Medulla oblongata (tissue), 1 donor: ENCODE data around the gene DNAAF1.
A peak's percentile ranks its signal among the peaks of the same experiment; 100 is the strongest.
"Not testable (repeated sequence)": the region's sequence is repeated elsewhere in the genome, so short reads cannot be mapped to it uniquely, and the experiment has no call there.

Experiments
- DNase-seq: peaks from one replicate; pipeline ENCODE4 v3.0.0-alpha.2; 2015; ENCODE audit errors: extremely low spot score

The DNAAF1 gene

DNA sequence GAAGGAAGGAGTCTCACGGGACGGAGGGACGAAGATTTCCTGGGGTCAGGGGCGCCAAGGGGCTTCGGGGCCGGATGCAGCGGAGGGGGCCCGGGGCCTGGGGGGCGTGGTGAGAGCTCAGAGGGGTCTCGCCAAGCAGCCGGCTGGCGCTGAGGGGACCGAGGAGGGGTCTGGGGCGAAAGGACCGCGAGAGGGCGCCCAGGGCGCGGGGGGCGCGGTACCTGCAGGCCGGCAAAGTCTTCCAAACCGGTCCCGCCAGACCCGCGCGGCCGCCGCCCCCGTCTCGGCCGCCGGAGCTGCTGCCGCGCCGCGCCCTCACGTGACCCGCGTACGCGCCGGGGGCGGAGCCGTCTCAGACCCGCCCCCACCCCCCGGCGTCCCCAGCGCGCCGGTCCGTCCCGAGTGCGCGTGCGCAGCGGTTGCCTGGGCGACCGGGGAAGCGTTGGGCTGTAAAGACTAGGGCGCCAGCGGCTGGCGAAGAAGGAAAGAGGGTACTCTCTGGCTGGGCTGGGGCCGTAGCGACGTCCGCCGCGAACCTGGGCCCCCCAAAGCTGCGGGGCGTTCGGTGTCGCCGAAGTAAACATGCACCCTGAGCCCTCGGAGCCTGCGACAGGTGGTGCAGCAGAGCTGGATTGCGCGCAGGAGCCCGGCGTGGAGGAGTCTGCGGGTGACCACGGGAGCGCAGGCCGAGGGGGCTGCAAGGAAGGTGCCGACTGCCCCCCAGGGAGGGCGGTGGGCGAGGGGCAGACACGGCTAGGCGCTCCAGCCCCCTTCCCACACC, at the start of gene DNAAF1, which contains the start of gene HSDL1:
Gene DNAAF1, plus strand, starts transcription at position 450 of the 781 bp plus-strand sequence. Its CDS starts 133 bp downstream, at position 583.
Gene HSDL1, minus strand, starts transcription at position 319 of the 781 bp plus-strand sequence. CDS start 13,856 bp downstream, outside the sequence.
- DNase-seq: peak; percentile 93

GRCh38 chr16:84095466-84095865, 49.6 kb upstream of the DNAAF1 start:
- DNase-seq: no peak

DNA sequence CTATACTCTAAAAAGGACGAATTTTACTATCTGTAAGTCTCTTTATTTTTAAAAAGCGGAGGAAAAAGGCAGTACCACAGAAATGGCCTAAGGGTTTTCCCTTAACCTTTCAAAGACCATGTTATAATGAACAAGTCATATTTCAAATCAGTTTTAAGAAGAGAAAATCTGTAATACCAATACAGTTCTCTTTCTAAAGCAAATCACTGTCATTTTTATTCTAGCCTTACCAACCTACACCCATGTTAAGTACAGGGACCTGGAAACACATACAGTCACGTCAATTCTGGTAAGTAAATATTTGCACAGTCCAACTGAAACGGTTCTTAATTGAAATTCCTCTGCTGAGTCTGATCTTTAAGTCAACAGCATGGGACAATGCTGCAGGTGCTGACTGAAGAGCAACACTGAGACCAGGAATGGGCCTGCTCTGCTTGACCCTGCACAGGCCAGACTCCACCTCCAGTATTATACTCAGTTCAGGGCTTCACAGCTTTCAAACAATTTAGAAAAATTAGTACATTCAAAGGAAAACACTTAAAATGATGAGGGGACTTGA, 48.6 kb upstream of the DNAAF1 start:
- DNase-seq: no peak

DNA sequence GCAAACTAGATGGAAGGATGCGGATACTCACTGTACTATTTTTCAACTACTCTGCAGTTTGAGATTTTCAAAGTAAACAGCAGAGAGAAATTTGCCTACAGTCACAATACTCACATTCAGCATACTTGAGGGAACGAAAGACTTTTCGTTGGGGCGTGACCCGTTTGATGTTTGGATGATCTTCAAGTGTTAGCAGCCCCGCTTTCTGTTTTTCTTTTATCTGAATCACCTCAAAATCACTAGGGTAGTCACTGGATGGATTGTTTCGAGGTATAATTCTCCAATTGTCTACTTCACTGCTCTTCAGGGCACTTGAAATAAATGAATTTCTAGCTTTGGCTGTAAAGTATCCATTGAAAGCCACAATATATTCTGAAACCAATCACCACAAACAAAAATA, 46.2 kb upstream of the DNAAF1 start:
- no peak for DNase-seq

GRCh38 chr16:84103678-84104077, 41.4 kb upstream of the DNAAF1 start:
- no peak for DNase-seq

DNA sequence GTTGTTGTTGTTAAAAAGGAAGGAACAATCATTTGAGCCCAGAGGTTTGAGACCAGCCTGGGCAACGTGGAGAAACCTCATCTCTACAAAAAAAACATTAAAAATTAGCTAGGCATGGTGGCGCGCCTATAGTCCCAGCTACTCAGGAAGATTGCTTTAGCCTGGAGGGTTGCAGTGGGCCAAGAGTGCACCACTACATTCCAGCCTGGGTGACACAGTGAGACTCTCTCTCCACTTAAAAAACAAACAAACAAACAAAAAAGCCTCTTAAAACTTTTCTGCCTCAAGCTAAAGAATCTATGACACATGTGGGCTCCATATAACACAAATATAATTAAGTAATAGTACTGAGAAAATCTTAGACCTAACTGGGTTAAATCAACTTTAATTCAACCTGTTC, 40.9 kb upstream of the DNAAF1 start:
- no peak for DNase-seq

DNA sequence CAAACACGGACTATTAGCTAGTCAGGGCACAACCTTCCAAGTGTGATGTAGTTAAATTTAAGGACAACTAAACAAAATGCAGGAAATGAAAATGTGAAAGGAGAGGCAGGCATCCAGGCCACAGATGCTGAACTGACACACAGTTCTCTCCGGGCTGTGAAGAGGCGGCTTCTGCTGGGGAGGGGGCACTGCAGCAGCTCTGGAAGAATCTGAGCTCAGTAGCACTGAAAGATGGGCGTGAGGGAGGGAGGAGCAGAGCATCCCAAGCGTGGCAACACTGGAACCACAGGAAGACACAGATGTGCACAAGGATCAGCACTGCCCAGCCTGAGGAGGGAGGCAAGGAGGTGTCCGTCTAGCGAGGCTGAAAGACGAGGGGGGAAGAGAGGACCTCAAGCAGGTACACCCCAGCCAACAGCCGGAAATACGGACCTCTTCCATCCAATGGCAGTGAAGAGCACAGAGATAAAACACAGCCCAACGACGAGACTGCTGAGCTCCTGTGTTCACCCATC, 39.8 kb upstream of the DNAAF1 start:
- no peak for DNase-seq

DNA sequence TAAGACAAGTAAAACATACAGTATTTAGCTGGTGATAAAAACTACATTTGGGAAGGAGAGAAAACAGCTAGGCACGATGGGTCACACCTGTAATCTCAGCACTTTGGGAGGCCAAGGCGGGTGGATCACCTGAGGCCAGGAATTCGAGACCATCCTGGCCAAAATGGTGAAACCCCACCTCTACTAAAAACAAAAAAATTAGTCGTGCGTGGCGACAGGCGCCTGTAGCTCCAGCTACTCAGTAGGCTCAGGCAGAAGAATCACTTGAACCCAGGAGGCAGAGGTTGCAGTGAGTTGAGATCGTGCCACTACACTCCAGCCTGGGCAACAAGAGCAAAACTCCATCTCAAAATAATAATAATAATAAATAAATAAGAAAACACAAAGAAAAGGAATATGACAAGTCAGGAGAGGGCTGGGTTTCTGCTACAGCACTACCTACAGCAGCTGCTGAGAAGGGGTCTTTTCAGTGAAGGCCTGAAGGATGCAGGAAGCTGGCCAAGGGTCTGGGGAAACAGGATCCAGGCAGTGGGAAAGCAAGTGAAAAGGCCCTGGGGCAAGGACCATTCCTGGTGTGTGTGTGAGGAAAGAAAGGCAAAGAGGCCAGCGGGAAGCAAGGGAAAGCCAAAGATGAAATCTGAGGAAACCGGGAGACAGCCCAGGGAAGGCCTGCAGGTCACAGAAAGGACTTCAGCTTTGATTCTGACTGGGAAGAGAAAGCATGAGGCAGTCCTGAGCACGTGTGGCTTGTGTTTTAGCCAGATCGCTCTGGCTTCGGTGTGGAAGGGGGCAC, 39.0 kb upstream of the DNAAF1 start:
- no peak for DNase-seq

GRCh38 chr16:84107921-84108320, 37.2 kb upstream of the DNAAF1 start:
- no peak for DNase-seq

GRCh38 chr16:84109598-84110335, 35.3 kb upstream of the DNAAF1 start:
- no peak for DNase-seq

GRCh38 chr16:84110527-84110926, 34.6 kb upstream of the DNAAF1 start:
- DNase-seq: no peak

GRCh38 chr16:84111525-84111924, 33.6 kb upstream of the DNAAF1 start:
- DNase-seq: no peak

GRCh38 chr16:84111949-84112348, 33.2 kb upstream of the DNAAF1 start:
- not testable (repeated sequence) for DNase-seq

DNA sequence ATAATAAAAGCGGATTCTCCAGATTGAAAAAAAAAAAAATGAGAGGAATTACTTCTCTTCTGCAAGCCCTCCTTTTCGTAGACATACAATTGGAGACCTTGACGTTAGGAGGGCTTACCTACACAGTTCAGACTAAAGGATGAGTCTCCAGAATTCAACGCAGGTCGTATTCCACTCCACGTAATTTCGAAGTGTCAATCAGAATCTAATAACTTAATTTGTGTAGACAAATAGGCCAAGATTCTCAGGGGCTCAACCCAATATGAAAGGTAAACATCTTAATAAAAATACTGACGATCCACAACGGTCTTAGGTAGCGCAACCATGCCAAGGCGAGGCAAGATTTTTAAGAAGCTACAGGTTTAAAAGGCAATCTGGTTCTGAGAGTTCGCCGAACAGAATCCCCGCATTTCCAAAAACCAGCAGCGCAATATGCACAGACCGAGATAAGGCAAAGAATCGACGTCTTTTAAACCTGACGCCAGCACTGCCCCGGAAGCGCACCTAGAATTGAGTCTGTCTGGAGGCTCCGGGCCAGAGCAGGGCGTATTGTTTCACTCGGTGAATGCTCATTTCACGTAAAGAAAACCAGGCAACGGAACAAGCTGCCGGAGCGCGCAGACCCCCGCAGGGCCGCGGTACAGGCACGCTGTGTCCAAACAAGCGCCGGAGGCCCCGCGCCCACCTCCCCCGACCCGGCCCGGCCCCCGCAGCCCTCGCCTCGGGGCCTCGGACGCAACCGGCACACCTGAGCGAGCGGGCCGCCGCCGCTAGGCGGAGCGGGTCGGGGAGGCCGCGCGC, 29.0 kb upstream of the DNAAF1 start:
- peak; percentile 35 for DNase-seq

GRCh38 chr16:84116720-84117493, 28.2 kb upstream of the DNAAF1 start, which contains the start of gene MBTPS1:
TSS of gene MBTPS1 (minus strand) at chr16:84116942. CDS start at chr16:84101783, 15,159 bp downstream.
- peak; percentile 98 for DNase-seq

DNA sequence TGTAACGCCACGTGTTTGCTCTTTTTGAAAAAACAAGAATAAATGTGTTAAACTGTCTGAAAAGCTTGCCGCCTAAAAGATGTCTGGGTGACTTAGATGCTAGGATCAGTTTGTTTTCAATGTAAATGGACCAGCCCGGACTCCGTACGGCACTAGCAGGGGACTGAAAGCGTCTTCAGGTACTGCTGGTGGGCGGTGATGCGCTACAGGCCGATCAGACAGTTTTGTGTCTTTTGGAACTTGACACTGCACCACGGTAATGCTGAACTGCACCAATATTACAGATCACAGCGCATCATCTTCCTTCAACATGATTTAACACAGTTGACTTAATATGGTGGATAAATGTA, 27.6 kb upstream of the DNAAF1 start:
- DNase-seq: peak; percentile 55

DNA sequence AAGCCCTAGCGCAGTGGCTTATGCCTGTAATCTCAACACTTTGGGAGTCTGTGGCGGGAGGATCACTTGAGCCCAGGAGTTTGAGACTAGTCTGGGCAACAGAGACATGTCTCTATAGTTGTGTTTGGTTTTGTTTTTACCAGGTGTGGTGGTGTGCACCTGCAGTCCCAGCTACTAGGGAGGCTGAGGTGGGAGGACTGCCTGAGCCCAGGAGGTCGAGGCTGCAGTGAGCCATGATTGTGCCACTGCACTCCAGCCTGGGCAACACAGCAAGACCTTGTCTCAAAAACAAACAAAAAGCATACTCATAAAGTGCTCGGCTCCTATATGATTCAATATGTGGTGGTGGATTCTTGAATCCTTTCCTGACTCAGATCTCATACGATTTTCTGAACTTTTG, 26.8 kb upstream of the DNAAF1 start:
- DNase-seq: not testable (repeated sequence)

GRCh38 chr16:84119368-84119767, 25.7 kb upstream of the DNAAF1 start:
- DNase-seq: no peak

DNA sequence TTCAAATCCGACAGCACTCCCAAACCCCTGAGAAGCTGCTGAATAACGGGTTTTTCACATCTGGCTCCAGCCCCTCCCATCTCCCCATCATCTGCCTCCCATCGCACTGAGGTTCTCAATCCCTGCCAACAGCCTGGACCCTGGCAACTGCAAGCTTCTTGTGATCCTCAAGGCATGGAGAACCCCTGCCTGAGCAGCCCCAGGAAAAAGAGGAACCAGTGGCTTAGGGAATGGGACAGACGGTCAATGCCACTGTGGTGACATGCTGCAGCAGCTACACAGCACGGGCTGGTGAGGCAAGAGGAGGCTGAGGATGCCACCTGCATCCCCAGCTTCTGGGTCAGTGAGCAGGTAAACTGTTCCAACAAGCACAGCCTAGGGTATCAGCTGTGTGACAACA, 25.1 kb upstream of the DNAAF1 start:
- DNase-seq: no peak

DNA sequence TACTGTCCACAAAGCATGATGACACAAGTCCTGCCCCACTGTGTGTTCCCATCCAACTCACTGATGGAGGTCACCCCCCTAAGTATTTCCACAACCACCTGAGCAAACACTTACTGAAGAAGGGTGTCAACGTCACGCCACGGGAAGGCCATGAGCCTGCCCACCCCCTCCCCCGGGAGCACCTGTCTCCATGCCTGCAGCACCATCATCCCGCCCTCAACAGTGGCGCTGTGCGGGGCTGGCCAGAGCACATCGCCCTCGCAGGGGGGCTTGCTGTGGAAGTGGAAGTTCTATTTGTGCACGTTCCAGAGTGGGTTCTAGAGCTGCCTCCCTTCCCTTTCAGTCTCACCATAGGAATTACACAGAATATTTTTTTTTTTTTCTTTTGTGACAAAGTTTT, 24.1 kb upstream of the DNAAF1 start:
- no peak for DNase-seq
